ENCODE data around the gene ERMN.
"Not testable (repeated sequence)": the region's sequence is repeated elsewhere in the genome, so short reads cannot be mapped to it uniquely, and the experiment has no call there.

Gene ERMN, protein sequence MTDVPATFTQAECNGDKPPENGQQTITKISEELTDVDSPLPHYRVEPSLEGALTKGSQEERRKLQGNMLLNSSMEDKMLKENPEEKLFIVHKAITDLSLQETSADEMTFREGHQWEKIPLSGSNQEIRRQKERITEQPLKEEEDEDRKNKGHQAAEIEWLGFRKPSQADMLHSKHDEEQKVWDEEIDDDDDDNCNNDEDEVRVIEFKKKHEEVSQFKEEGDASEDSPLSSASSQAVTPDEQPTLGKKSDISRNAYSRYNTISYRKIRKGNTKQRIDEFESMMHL

DNA sequence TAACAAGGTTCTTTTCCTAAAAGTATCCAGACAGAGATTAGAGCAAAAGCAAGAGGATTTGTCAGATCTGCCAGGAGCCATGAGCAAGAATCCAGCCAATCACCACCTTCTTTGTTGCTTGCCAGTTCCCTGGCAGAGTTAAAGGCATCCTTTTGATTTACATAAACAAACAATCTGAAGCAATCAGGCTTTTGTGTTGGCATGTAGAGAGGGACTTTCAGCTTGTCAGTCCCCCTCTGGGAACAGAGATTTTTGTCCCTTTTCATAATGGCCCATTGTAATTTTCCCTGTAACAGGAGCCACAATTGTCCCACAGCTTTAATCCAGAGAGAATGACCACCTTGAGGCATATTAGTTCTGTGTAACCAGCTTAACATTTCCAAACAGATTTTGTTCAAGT lies at the start of gene ERMN:
ERMN (minus strand) TSS at position 39 of the 400 bp plus-strand sequence. CDS start 182 bp downstream, outside the sequence.
- no peak within 1 kb of the TSS for H3K4me3 ChIP-seq (ENCODE audit: low read depth, low read length)
- TF ChIP-seq, protein P1, sequence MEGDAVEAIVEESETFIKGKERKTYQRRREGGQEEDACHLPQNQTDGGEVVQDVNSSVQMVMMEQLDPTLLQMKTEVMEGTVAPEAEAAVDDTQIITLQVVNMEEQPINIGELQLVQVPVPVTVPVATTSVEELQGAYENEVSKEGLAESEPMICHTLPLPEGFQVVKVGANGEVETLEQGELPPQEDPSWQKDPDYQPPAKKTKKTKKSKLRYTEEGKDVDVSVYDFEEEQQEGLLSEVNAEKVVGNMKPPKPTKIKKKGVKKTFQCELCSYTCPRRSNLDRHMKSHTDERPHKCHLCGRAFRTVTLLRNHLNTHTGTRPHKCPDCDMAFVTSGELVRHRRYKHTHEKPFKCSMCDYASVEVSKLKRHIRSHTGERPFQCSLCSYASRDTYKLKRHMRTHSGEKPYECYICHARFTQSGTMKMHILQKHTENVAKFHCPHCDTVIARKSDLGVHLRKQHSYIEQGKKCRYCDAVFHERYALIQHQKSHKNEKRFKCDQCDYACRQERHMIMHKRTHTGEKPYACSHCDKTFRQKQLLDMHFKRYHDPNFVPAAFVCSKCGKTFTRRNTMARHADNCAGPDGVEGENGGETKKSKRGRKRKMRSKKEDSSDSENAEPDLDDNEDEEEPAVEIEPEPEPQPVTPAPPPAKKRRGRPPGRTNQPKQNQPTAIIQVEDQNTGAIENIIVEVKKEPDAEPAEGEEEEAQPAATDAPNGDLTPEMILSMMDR (IDR thresholded peaks at IDR 0.05; ENCODE audit: low read depth, low read length) = no peak
- DNase-seq (ENCODE audit: low read depth, low spot score) = no peak
- in situ Hi-C loops (cut with HindIII; ENCODE audit: low sequenced_read_pairs) = no loop called here

DNA sequence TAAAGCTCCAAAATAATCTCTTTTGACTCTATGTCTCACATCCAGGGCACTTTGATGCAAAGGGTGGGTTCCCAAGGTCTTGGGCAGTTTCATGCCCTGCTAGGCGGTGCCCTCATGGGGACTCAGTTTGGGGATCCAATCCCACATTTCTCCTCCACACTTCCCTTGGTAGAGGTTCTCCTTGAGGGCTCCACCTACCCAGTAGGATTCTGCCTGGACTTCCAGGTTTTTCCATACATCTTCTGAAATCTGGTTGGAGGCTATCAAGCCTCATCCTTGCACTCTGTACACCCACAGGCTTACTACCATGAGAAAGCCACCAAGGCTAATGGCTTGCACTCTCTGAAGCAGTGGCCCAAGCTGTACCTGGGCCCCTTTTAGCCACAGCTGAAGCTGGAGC lies 49.8 kb upstream of the ERMN start:
- DNase-seq (ENCODE audit: low read depth, low spot score) = no peak
- TF ChIP-seq, protein P1 (IDR thresholded peaks at IDR 0.05; ENCODE audit: low read depth, low read length) = no peak
- H3K4me3 ChIP-seq (ENCODE audit: low read depth, low read length) = no peak overlapping the region
- in situ Hi-C loops (cut with HindIII; ENCODE audit: low sequenced_read_pairs) = no loop called here

DNA sequence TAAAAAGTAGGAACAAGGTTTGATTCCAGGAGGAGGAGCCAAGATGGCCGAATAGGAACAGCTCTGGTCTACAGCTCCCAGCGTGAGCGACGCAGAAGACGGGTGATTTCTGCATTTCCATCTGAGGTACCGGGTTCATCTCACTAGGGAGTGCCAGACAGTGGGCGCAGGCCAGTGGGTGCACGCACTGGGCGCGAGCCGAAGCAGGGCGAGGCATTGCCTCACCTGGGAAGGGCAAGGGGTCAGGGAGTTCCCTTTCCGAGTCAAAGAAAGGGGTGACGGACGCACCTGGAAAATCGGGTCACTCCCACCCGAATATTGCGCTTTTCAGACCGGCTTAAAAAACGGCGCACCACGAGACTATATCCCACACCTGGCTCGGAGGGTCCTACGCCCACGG lies 42.9 kb upstream of the ERMN start:
- DNase-seq (ENCODE audit: low read depth, low spot score); in situ Hi-C loops (cut with HindIII; ENCODE audit: low sequenced_read_pairs); H3K4me3 ChIP-seq (ENCODE audit: low read depth, low read length): not testable (repeated sequence)

DNA sequence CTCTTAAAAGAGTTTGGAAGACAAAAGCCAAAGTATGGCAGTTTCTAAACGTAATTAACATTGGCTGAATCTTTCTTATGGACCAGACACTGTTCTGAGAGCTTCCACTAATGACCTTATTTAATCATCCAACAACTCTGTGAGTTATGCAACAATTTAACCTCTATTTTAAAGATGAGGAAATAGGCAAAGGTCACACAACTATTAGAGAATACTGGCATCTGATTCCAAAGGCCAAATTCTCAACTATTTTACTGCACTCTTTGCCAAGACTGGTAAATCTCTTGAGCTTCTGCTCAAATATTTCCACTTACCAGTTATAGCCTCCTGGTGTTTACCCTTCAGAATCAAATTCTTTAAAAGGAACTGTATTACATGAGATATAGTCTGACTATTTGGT lies 42.1 kb upstream of the ERMN start:
- TF ChIP-seq, protein P1 (IDR thresholded peaks at IDR 0.05; ENCODE audit: low read depth, low read length) = no peak
- in situ Hi-C loops (cut with HindIII; ENCODE audit: low sequenced_read_pairs) = no loop called here
- no peak overlapping the region for H3K4me3 ChIP-seq (ENCODE audit: low read depth, low read length)
- no peak for DNase-seq (ENCODE audit: low read depth, low spot score)

DNA sequence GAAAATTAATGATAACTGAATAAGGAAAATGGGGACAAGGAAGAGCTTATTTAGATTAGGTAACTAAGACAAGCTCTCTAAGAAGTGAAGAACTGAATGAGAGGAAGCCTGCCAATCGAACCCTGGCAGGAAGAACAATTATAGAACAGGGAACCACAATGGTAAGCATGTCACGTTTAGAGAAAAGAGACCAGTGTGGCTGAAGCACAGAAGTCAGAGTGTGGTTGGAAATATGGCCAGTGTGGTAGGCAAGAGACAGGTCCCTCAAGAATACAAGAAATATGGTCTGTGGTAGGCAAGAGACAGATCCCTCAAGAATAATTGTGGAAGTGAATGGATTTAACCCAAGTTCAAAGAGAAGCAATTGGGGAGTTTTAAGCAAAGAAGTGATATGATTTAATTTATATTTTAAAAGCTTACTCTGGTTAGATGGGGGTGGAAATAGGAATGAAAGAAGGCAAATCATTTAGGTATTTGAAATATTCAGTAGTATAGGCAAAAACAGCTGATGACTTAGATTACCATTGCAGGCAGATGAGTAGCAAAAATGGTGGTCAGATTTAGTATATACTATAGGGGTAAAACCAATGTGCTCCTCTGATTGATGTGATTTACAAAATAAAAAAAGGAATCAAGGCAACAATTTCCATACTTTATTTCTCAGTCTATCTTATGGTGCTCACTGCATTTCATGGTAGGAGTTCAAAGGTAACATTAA lies 38.8 kb upstream of the ERMN start:
- in situ Hi-C loops (cut with HindIII; ENCODE audit: low sequenced_read_pairs) = no loop called here
- DNase-seq (ENCODE audit: low read depth, low spot score) = no peak
- H3K4me3 ChIP-seq (ENCODE audit: low read depth, low read length) = no peak overlapping the region
- TF ChIP-seq, protein P1 (IDR thresholded peaks at IDR 0.05; ENCODE audit: low read depth, low read length) = no peak

DNA sequence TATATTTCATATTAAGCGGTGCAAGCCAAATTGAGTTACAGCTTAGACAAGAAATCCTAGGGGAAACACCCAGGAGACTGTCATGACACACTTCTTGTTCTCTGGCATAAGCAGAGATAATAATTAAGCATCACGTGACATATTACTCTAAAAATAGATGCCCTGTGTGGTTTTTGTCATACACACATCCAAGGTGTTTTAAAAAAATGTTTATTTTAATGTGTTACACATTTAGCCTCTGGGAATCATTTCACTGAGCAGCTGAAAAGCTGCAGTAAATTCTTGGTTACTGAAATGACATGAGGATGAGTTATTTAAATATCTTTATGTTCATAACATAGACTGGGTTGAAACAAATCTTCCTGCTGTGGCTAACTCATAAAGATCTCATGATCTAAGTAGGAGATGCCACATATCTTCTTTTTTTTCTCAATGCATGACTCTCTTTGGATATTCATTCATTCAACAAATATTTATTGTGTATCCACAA lies 38.0 kb upstream of the ERMN start:
- DNase-seq (ENCODE audit: low read depth, low spot score) = no peak
- TF ChIP-seq, protein P1 (IDR thresholded peaks at IDR 0.05; ENCODE audit: low read depth, low read length) = no peak
- in situ Hi-C loops (cut with HindIII; ENCODE audit: low sequenced_read_pairs) = no loop called here
- no peak overlapping the region for H3K4me3 ChIP-seq (ENCODE audit: low read depth, low read length)

DNA sequence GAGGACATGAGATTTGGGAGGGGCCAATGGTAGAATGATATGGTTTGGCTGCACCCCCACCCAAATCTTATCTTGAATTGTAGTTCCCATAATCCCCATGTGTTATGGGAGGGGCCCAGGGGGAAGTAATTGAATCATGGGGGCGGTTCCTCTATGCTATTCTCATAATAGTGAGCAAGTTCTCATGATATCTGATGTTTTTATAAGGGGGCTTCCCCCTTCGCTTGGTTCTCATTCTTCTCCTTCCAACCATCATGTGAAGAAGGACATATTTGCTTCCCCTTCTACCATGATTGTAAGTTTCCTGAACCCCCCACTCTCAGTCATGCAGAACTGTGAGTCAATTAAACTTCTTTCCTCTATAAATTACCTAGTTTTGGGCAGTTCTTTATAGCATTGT lies 37.0 kb upstream of the ERMN start:
- in situ Hi-C loops (cut with HindIII; ENCODE audit: low sequenced_read_pairs) = no loop called here

More for the DNA sequence above, 37.0 kb upstream of the ERMN start:
- TF ChIP-seq, protein P1 (IDR thresholded peaks at IDR 0.05; ENCODE audit: low read depth, low read length) = no peak
- no peak overlapping the region for H3K4me3 ChIP-seq (ENCODE audit: low read depth, low read length)
- DNase-seq (ENCODE audit: low read depth, low spot score) = no peak
